Panc1 (cell line): ENCODE data around the gene MPC1.

Experiments used
- POLR2AphosphoS5 ChIP-seq: IDR thresholded peaks from 2 replicates; pipeline ENCODE4 v1.6.1; 2012; ENCODE audit warnings: mild to moderate bottlenecking, low read depth, low read length, moderate library complexity
- SIN3A ChIP-seq: IDR thresholded peaks from 2 replicates; pipeline ENCODE4 v1.6.1; 2012; ENCODE audit warnings: low read depth, mild to moderate bottlenecking, low read length, moderate library complexity, borderline replicate concordance; ENCODE audit not compliant: insufficient read depth
- TCF7L2 ChIP-seq: IDR thresholded peaks from 2 replicates; pipeline ENCODE4 v1.6.1; 2011; ENCODE audit warnings: mild to moderate bottlenecking, low read depth, low read length, inconsistent platforms
- TF ChIP-seq, protein P1 (sequence below): fragments of 450-650 bp; IDR thresholded peaks from 2 replicates; pipeline ENCODE4 v1.5.1; 2017; ENCODE audit warnings: mild to moderate bottlenecking
- TF ChIP-seq, protein P2 (sequence below), 2 experiments: IDR thresholded peaks; 2 replicates each; pipeline ENCODE4 v1.6.1; 2011 to 2012; ENCODE audit warnings: low read depth in 2 of 2, control low read depth in 1 of 2, low read length in 1 of 2, mild to moderate bottlenecking in 1 of 2, moderate library complexity in 1 of 2; ENCODE audit not compliant: insufficient read depth in 1 of 2

DNA sequence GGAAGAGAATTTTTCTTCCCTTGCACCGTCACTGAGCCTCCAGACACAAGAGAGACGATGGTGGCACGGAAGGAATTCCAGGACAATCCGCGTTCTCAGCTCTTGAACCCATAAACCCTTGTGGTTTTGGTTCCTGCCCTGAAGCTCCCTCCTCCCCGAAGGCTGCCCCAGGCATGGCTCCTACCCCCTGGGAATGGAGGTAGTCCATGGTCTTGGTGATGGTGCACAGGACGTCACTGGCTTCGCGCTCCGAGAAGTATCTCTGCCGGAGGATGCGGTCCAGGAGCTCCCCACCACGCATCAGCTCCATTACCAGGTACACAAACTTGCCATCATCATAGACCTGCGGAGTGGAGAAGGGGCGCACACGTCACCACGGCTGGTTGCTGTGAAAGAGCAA lies 47.5 kb upstream of the MPC1 start:
- TF ChIP-seq, protein P1, sequence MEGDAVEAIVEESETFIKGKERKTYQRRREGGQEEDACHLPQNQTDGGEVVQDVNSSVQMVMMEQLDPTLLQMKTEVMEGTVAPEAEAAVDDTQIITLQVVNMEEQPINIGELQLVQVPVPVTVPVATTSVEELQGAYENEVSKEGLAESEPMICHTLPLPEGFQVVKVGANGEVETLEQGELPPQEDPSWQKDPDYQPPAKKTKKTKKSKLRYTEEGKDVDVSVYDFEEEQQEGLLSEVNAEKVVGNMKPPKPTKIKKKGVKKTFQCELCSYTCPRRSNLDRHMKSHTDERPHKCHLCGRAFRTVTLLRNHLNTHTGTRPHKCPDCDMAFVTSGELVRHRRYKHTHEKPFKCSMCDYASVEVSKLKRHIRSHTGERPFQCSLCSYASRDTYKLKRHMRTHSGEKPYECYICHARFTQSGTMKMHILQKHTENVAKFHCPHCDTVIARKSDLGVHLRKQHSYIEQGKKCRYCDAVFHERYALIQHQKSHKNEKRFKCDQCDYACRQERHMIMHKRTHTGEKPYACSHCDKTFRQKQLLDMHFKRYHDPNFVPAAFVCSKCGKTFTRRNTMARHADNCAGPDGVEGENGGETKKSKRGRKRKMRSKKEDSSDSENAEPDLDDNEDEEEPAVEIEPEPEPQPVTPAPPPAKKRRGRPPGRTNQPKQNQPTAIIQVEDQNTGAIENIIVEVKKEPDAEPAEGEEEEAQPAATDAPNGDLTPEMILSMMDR = no peak
- TF ChIP-seq, protein P2, sequence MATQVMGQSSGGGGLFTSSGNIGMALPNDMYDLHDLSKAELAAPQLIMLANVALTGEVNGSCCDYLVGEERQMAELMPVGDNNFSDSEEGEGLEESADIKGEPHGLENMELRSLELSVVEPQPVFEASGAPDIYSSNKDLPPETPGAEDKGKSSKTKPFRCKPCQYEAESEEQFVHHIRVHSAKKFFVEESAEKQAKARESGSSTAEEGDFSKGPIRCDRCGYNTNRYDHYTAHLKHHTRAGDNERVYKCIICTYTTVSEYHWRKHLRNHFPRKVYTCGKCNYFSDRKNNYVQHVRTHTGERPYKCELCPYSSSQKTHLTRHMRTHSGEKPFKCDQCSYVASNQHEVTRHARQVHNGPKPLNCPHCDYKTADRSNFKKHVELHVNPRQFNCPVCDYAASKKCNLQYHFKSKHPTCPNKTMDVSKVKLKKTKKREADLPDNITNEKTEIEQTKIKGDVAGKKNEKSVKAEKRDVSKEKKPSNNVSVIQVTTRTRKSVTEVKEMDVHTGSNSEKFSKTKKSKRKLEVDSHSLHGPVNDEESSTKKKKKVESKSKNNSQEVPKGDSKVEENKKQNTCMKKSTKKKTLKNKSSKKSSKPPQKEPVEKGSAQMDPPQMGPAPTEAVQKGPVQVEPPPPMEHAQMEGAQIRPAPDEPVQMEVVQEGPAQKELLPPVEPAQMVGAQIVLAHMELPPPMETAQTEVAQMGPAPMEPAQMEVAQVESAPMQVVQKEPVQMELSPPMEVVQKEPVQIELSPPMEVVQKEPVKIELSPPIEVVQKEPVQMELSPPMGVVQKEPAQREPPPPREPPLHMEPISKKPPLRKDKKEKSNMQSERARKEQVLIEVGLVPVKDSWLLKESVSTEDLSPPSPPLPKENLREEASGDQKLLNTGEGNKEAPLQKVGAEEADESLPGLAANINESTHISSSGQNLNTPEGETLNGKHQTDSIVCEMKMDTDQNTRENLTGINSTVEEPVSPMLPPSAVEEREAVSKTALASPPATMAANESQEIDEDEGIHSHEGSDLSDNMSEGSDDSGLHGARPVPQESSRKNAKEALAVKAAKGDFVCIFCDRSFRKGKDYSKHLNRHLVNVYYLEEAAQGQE (IDR thresholded peaks at IDR 0.05; ENCODE audit: insufficient read depth in 1 of 2, low read depth in 2 of 2, low read length in 1 of 2) = no peak
- TF ChIP-seq POLR2AphosphoS5 (no peak), SIN3A (no peak), TCF7L2 (no peak)
